CD4-positive, CD25-positive, alpha-beta regulatory T cell (primary cell): ENCODE data around the gene TCEANC2. TPM values are rescaled to one million over a fixed set of nuclear protein-coding genes. Genes with fewer than 3 reads are reported as not detected.

Experiments used
- ATAC-seq, 2 donors: fragments of 150-1000 bp; cut with Tn5 transposase; one replicate each; pipeline ENCODE4 v1.10.0; 2021; ENCODE audit warnings: low read depth in 2 of 2, moderate number of reproducible peaks in 2 of 2, moderate library complexity in 1 of 2
- DNase-seq, 3 donors: peaks; one replicate each; pipeline versions ENCODE4 v3.0.0 to v3.0.0-alpha.2; 2012 to 2022; ENCODE audit warnings: mixed read lengths in 1 of 3
- H3K27ac ChIP-seq: one replicate; pipeline ENCODE4 v1.7.0; 2013; ENCODE audit warnings: mild to moderate bottlenecking, low read length; ENCODE audit not compliant: insufficient read depth, poor library complexity, severe bottlenecking
- H3K27me3 ChIP-seq: one replicate; pipeline ENCODE4 v1.7.0; 2013; ENCODE audit warnings: low read length; ENCODE audit not compliant: control insufficient read depth, insufficient read depth
- H3K36me3 ChIP-seq: one replicate; pipeline ENCODE4 v1.7.0; 2013; ENCODE audit warnings: mild to moderate bottlenecking, low read length, moderate library complexity; ENCODE audit not compliant: control insufficient read depth, insufficient read depth
- H3K4me1 ChIP-seq: 2 replicates; pipeline ENCODE4 v1.7.0; 2013; ENCODE audit warnings: mild to moderate bottlenecking, low read length; ENCODE audit not compliant: insufficient read depth, control insufficient read depth, poor library complexity, severe bottlenecking
- H3K4me3 ChIP-seq: one replicate; pipeline ENCODE4 v1.7.0; 2013; ENCODE audit warnings: low read depth, mild to moderate bottlenecking, low read length, moderate library complexity
- H3K9me3 ChIP-seq, 2 experiments: 1 replicate in 1 of 2; 2 replicates in 1 of 2; pipeline ENCODE4 v1.7.0; 2013; ENCODE audit warnings: low read length in 2 of 2, mild to moderate bottlenecking in 1 of 2, moderate library complexity in 1 of 2; ENCODE audit not compliant: control insufficient read depth in 2 of 2
- H3K27ac Mint-ChIP-seq, 3 donors: one replicate each; pipeline ENCODE4 v1.8.0; 2020 to 2022; ENCODE audit warnings: mild to moderate bottlenecking in 3 of 3, mixed read lengths in 3 of 3, moderate library complexity in 2 of 3
- H3K27me3 Mint-ChIP-seq: one replicate; pipeline ENCODE4 v1.8.0; 2022; ENCODE audit warnings: mild to moderate bottlenecking, mixed read lengths
- H3K36me3 Mint-ChIP-seq: one replicate; pipeline ENCODE4 v1.8.0; 2020; ENCODE audit warnings: mixed read lengths
- H3K4me1 Mint-ChIP-seq, 4 donors: one replicate each; pipeline ENCODE4 v1.8.0; 2020 to 2022; ENCODE audit warnings: mixed read lengths in 4 of 4, mild to moderate bottlenecking in 1 of 4
- H3K4me3 Mint-ChIP-seq, 4 donors: one replicate each; pipeline ENCODE4 v1.8.0; 2020 to 2022; ENCODE audit warnings: mild to moderate bottlenecking in 4 of 4, mixed read lengths in 4 of 4, moderate library complexity in 3 of 4
- H3K9me3 Mint-ChIP-seq, 7 donors: one replicate each; pipeline ENCODE4 v1.8.0; 2020 to 2022; ENCODE audit warnings: mixed read lengths in 7 of 7, mild to moderate bottlenecking in 3 of 7, moderate library complexity in 2 of 7
- polyA plus RNA-seq, 4 donors: library from polyadenylated mRNA; unstranded; fragments of 300-500 nt; fragmentation: Illumina TruSeq; gene quantifications; one replicate each; pipeline ENCODE4 v1.2.3, GENCODE V29; 2021
- total RNA-seq: library from RNA; stranded (reverse); gene quantifications from one replicate; pipeline ENCODE4 v1.2.3, GENCODE V29; 2022

TCEANC2 gene
- total and polyA plus RNA-seq, 5 donors from 2014 or later: 3.6 to 8.4 (median 6.2) TPM

DNA sequence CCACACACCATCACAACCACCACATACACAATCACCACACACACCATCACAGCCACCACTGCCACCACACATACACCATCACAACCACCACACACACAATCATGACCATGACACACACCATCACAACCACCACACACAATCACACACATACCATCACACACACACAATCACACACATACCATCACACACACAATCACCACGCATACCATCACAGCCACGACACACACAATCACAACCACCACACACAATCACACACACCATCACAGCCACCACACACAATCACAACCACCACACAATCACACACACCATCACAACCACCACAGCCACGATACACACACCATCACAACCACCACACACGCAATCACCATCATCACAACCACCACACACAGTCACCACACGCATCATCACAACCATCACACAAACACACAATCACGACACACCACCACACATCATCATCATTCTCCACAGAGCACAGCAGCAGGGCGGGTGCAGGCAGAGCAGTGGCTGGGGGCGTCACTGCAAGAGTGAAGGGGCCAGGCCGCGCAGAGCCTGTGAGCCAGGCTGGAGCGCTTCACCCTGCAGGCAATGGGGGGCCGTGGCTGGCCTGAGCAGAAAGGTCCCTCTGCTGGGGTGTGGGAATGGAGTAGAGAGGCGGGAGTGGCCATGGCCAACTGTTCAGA, 66.8 kb downstream of the TCEANC2 start:
- Mint-ChIP-seq H3K4me3 (no peak overlapping the region), H3K9me3 (no peaks in the 10 kb centered on the region), H3K27ac (no peak overlapping the region), H3K27me3 (peaks cover 5% of the 10 kb centered on the region), H3K4me1 (peaks cover 0 to 10% (median 2%) of the 10 kb centered on the region in 4 donors), H3K36me3 (no peaks in the 10 kb centered on the region)
- DNase-seq (no peak), ATAC-seq (no peak)
- Histone ChIP-seq H3K9me3 (no peaks in the 10 kb centered on the region), H3K4me3 (no peak overlapping the region), H3K27ac (no peak overlapping the region), H3K27me3 (no peaks in the 10 kb centered on the region), H3K36me3 (no peaks in the 10 kb centered on the region), H3K4me1 (no peaks in the 10 kb centered on the region)

DNA sequence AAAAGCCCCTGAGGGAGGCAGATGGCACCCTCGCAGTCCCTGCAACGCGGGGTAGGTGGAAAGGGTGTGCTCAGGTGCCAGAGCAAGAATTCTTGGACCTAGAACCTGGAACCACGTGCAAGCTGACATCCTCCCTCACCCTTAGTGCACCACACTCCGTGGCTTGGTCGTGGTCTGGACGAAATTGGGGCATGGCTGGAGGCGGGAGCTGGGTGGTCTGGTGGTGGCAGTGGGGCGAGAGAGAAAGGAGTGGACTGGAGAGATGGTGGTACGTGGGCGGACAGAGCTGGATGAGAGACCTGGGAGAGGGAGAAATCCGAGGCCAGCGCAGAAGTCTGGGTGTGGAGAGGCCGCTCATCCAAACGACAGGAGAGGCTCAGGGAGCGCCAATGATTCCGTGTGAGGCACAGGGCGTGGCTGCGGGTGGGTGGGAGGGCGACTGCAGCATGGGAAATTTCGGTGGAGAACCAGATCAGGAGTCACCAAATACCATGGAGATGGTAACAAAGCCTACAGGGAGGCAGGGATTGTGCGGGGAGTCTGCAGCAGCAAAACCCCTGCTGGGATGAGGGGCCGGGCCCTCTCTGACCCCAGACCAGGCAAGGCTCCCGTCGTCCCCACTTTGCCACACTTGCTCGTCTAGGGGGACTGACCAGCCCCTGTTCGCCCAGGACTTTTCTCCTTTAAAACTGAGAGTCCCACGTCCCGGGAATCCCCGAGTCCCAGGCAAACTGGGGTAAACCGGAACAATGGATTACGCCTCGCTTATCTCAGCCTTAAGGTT, 67.5 kb downstream of the TCEANC2 start:
- H3K4me3 ChIP-seq: no peak overlapping the region
- no peak overlapping the region for H3K4me3 Mint-ChIP-seq

DNA sequence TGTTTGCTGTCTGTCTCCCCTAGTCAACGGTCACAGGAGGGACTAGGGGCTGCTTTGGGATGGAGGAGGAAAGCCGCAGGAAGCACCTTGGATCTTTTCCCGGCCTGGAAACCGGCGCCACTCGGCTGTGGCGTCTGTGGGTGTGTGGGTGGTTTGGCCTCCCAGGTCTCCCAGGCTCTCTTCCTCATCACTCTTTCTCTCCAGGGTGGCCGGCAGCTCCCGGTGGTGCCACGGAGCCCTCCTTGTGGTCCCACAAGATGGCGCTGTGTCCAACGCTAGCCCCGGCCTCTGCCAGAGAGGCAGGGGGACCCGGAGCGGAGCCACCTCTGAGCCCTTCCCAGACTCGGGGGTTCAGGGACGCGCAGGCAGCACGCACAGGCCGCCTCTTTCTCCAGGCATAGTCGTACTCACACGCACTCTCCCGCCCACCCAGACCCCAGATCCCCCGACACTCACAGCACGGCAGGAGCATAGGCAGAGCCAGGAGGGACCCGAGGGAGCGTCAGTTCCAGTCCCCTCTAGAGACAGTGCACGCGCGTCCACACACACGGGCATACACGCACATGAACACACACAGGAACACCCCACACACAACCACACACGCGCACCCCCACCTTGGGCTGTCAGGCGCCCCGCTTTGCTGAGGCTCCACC, 68.2 kb downstream of the TCEANC2 start:
- H3K27ac Mint-ChIP-seq: peak overlapping the region in 1 of 3 donors; percentile 29

More for the DNA sequence above, 67.5 kb downstream of the TCEANC2 start:
- no peaks in the 10 kb centered on the region for H3K9me3 Mint-ChIP-seq
- H3K4me1 Mint-ChIP-seq: peaks cover 0 to 10% (median 2%) of the 10 kb centered on the region in 4 donors
- H3K27me3 Mint-ChIP-seq: peaks cover 5% of the 10 kb centered on the region
- H3K9me3 ChIP-seq: no peaks in the 10 kb centered on the region
- DNase-seq: no peak
- no peak overlapping the region for H3K27ac Mint-ChIP-seq
- H3K27me3 ChIP-seq: no peaks in the 10 kb centered on the region
- no peaks in the 10 kb centered on the region for H3K4me1 ChIP-seq
- no peak overlapping the region for H3K27ac ChIP-seq
- H3K36me3 Mint-ChIP-seq: no peaks in the 10 kb centered on the region
- no peak for ATAC-seq
- H3K36me3 ChIP-seq: no peaks in the 10 kb centered on the region

DNA sequence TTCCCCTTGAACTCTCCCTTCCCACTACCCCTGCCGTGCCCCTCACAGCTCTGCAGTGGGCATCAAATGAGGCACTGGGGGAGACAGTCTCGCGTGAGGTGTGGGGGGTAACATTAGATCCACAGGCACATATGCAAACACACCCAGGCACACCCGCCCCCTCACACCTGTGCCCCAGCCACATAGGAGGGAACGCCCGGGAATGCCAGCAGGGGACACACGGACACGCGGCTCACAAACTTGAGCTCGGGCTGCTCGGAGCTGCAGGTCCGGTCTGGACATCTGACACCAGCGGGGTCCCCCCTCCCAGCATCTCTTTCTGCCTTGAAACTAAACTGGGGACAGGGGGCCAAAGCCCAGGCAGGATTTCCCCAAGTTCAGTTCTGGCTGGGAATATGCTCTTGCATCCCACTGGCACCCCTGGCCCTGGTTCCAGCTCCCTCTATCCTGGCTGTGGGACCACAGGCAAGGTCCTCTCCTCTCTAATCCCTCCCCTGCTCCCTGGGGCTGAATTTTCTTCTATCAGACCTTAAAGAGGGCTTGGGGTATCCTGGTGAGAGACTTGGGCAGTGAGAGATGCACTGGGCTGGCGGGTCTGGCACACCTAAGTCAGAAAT, 68.8 kb downstream of the TCEANC2 start:
- DNase-seq: no peak
- H3K36me3 ChIP-seq: no peaks in the 10 kb centered on the region
- Mint-ChIP-seq H3K4me3 (no peak overlapping the region), H3K27ac (peak overlapping the region in 1 of 3 donors; percentile 29), H3K4me1 (peaks cover 0 to 10% (median 2%) of the 10 kb centered on the region in 4 donors), H3K36me3 (no peaks in the 10 kb centered on the region), H3K27me3 (peaks cover 8% of the 10 kb centered on the region), H3K9me3 (no peaks in the 10 kb centered on the region)
- ATAC-seq: no peak
- no peak overlapping the region for H3K4me3 ChIP-seq
- H3K27me3 ChIP-seq: no peaks in the 10 kb centered on the region
- H3K9me3 ChIP-seq: no peaks in the 10 kb centered on the region
- H3K4me1 ChIP-seq: no peaks in the 10 kb centered on the region
- H3K27ac ChIP-seq: no peak overlapping the region

More for the DNA sequence above, 68.2 kb downstream of the TCEANC2 start:
- H3K36me3 Mint-ChIP-seq: no peaks in the 10 kb centered on the region
- DNase-seq (peak; percentile 21 to 50 (median 45)), ATAC-seq (peak; percentile 57 to 68)
- Histone ChIP-seq H3K27ac (no peak overlapping the region), H3K4me1 (no peaks in the 10 kb centered on the region), H3K4me3 (no peak overlapping the region), H3K27me3 (no peaks in the 10 kb centered on the region), H3K36me3 (no peaks in the 10 kb centered on the region), H3K9me3 (no peaks in the 10 kb centered on the region)
- H3K9me3 Mint-ChIP-seq: no peaks in the 10 kb centered on the region
- peaks cover 0 to 10% (median 2%) of the 10 kb centered on the region in 4 donors for H3K4me1 Mint-ChIP-seq
- peaks cover 5% of the 10 kb centered on the region for H3K27me3 Mint-ChIP-seq
- peak overlapping the region in 1 of 4 donors; percentile 44 for H3K4me3 Mint-ChIP-seq

DNA sequence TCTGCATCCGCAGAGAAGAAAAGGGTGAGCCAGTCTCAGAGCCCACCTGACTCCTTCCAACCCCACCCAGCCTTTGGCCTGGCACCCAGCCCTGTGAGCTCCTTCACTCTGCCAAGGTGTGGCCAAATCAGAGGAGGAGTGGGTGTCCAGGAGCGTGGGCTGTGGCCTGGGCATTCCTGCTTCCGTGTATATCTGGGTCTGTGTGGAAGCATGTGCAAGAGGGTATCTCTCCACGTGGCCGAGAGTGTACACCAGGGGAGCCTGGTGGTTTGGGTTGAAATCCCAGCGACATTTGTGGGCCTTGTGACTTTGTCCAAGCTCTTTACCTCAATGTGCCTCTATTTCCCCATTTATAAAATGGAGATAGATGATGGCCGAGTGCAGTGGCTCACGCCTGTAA, 69.6 kb downstream of the TCEANC2 start:
- Mint-ChIP-seq H3K36me3 (no peaks in the 10 kb centered on the region), H3K9me3 (no peaks in the 10 kb centered on the region), H3K4me3 (no peak overlapping the region), H3K4me1 (peaks cover 0 to 10% (median 2%) of the 10 kb centered on the region in 4 donors), H3K27me3 (peaks cover 8% of the 10 kb centered on the region), H3K27ac (no peak overlapping the region)
- DNase-seq (no peak), ATAC-seq (no peak)
- no peaks in the 10 kb centered on the region for H3K36me3 ChIP-seq
- no peak overlapping the region for H3K27ac ChIP-seq
- no peaks in the 10 kb centered on the region for H3K4me1 ChIP-seq
- no peaks in the 10 kb centered on the region for H3K27me3 ChIP-seq
- no peak overlapping the region for H3K4me3 ChIP-seq
- H3K9me3 ChIP-seq: no peaks in the 10 kb centered on the region

DNA sequence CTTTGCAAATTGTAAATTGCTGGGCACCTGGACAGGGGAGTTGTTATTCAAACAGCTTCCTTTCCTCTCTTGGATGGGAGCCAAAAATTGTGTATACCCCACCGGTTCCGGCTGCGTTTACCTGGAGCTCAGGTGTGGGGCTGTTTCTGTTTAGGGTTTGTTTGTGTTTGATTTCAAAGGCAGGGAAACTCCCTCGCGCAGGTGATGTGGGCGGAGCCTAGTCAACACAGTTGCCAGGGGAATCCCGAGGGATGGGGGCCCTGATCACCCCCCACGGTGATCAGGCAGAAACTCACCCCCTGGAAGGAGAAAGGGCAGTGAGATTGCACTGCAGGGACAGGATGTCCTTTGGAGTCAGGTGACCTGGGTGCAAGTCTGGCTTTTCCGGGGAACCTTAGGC, 71.1 kb downstream of the TCEANC2 start:
- no peaks in the 10 kb centered on the region for H3K36me3 ChIP-seq
- ATAC-seq: no peak
- H3K9me3 Mint-ChIP-seq: no peaks in the 10 kb centered on the region
- H3K9me3 ChIP-seq: no peaks in the 10 kb centered on the region
- no peak for DNase-seq
- peaks cover 8% of the 10 kb centered on the region for H3K27me3 Mint-ChIP-seq
- peaks cover 0 to 10% (median 2%) of the 10 kb centered on the region in 4 donors for H3K4me1 Mint-ChIP-seq
- H3K4me1 ChIP-seq: no peaks in the 10 kb centered on the region
- H3K36me3 Mint-ChIP-seq: no peaks in the 10 kb centered on the region
- H3K27me3 ChIP-seq: no peaks in the 10 kb centered on the region
- no peak overlapping the region for H3K27ac ChIP-seq
- no peak overlapping the region for H3K4me3 ChIP-seq
- no peak overlapping the region for H3K4me3 Mint-ChIP-seq
- H3K27ac Mint-ChIP-seq: no peak overlapping the region

DNA sequence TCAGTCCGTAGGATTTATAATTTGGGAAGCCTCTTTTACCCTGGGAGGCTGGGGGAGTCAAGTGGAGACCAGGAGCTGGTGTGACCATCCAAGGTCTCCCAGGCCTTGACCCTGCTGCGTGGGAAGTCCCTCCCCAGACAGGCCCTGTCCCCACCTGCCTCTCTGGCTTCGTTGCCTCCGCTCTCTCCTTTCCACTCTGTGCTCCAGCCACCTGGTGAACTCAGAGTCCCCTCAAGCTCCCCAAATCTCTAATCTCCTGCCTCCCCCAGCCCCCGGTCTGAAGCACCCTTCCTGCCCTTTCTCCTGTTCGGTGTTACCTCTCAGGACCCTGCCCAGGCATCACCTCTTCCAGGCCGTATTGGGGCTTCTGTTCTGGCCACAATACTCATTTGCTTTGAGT, 71.5 kb downstream of the TCEANC2 start:
- peaks cover 8% of the 10 kb centered on the region for H3K27me3 Mint-ChIP-seq
- no peaks in the 10 kb centered on the region for H3K36me3 Mint-ChIP-seq
- Histone ChIP-seq H3K27me3 (no peaks in the 10 kb centered on the region), H3K4me1 (no peaks in the 10 kb centered on the region), H3K27ac (no peak overlapping the region), H3K4me3 (no peak overlapping the region), H3K36me3 (no peaks in the 10 kb centered on the region), H3K9me3 (no peaks in the 10 kb centered on the region)
- H3K4me3 Mint-ChIP-seq: no peak overlapping the region
- DNase-seq (no peak), ATAC-seq (no peak)
- H3K9me3 Mint-ChIP-seq: no peaks in the 10 kb centered on the region
- H3K4me1 Mint-ChIP-seq: peaks cover 0 to 10% (median 2%) of the 10 kb centered on the region in 4 donors
- H3K27ac Mint-ChIP-seq: no peak overlapping the region
